Fibroblast of lung (primary cell): ENCODE results near the gene ICE2. TPM values are rescaled to one million over a fixed set of nuclear protein-coding genes. Genes with fewer than 3 reads are reported as not detected.

Source experiments
- DNase-seq, 2 donors: peaks; one replicate each; pipeline versions ENCODE4 v3.0.0 to v3.0.0-alpha.2; 2010; ENCODE audit warnings: low read depth in 2 of 2
- H2AFZ ChIP-seq: 2 replicates; pipeline ENCODE4 v1.5.1; 2012; ENCODE audit warnings: low read length, control low read depth, inconsistent platforms
- H3K27ac ChIP-seq: 2 replicates; pipeline ENCODE4 v1.5.1; 2011; ENCODE audit warnings: low read length, control low read depth; ENCODE audit not compliant: insufficient read depth
- H3K27me3 ChIP-seq: 2 replicates; pipeline ENCODE4 v1.5.1; 2011; ENCODE audit warnings: mild to moderate bottlenecking, low read length; ENCODE audit not compliant: control insufficient read depth, insufficient read depth
- H3K36me3 ChIP-seq: 2 replicates; pipeline ENCODE4 v1.5.1; 2011; ENCODE audit warnings: low read length; ENCODE audit not compliant: control insufficient read depth, insufficient read depth
- H3K4me1 ChIP-seq: 2 replicates; pipeline ENCODE4 v1.5.1; 2011; ENCODE audit warnings: low read length; ENCODE audit not compliant: control insufficient read depth, insufficient read depth; ENCODE audit errors: extremely low read depth
- H3K4me2 ChIP-seq: 2 replicates; pipeline ENCODE4 v1.5.1; 2011; ENCODE audit warnings: low read length, control low read depth; ENCODE audit not compliant: insufficient read depth; ENCODE audit errors: extremely low read depth
- H3K4me3 ChIP-seq, 4 experiments: fragments of 200-600 bp in 1 of 4; sonication (generic) in 1 of 4; replicated peaks in 1 of 4; 2 replicates each; pipeline ENCODE4 v1.5.1; 2011 to 2016; ENCODE audit warnings: low read length in 4 of 4, low read depth in 3 of 4, mild to moderate bottlenecking in 3 of 4, control low read depth in 2 of 4, inconsistent platforms in 1 of 4, mixed read lengths in 1 of 4; ENCODE audit not compliant: insufficient read depth in 1 of 4; ENCODE audit errors: control extremely low read depth in 1 of 4
- H3K79me2 ChIP-seq: 2 replicates; pipeline ENCODE4 v1.5.1; 2012; ENCODE audit warnings: mild to moderate bottlenecking, low read length, inconsistent platforms; ENCODE audit not compliant: control insufficient read depth, insufficient read depth
- H3K9ac ChIP-seq: 2 replicates; pipeline ENCODE4 v1.5.1; 2011; ENCODE audit warnings: mild to moderate bottlenecking, low read length, control low read depth; ENCODE audit not compliant: insufficient read depth
- H3K9me3 ChIP-seq: 2 replicates; pipeline ENCODE4 v1.5.1; 2012; ENCODE audit warnings: low read depth, low read length; ENCODE audit not compliant: control insufficient read depth, insufficient read depth
- H4K20me1 ChIP-seq: 2 replicates; pipeline ENCODE4 v1.5.1; 2011; ENCODE audit warnings: low read length; ENCODE audit not compliant: control insufficient read depth, insufficient read depth; ENCODE audit errors: extremely low read depth
- EZH2 ChIP-seq: IDR thresholded peaks from 2 replicates; pipeline ENCODE4 v1.5.1; 2012; ENCODE audit warnings: low read length, control low read depth, mild to moderate bottlenecking; ENCODE audit errors: missing control alignments
- polyA plus RNA-seq, 2 donors: library from polyadenylated mRNA; depleted of rRNA in 1 of 2; stranded (reverse) in 1 of 2; unstranded in 1 of 2; fragments of >200 nt; gene quantifications; 2 replicates each; pipeline ENCODE4 v1.2.1, GENCODE V29; 2011 to 2012; ENCODE audit warnings: missing spikeins in 1 of 2
- total RNA-seq: library from RNA; depleted of rRNA; stranded (reverse); fragments of >200 nt; gene quantifications from 2 replicates; pipeline ENCODE4 v1.2.1, GENCODE V29; 2014
- TF ChIP-seq, protein P1 (sequence below), 2 donors: IDR thresholded peaks in 1 of 2; conservative IDR thresholded peaks in 1 of 2; 1 replicate in 1 of 2; 2 replicates in 1 of 2; pipeline ENCODE4 v1.5.1; 2011 to 2012; ENCODE audit warnings: low read length in 2 of 2, control low read depth in 1 of 2, inconsistent platforms in 1 of 2, low read depth in 1 of 2, mild to moderate bottlenecking in 1 of 2

The ICE2 gene
- total and polyA plus RNA-seq, 2 donors (not counting 1 experiment from before 2014, with no cell fraction given) = 22.3 to 38.6 TPM

DNA sequence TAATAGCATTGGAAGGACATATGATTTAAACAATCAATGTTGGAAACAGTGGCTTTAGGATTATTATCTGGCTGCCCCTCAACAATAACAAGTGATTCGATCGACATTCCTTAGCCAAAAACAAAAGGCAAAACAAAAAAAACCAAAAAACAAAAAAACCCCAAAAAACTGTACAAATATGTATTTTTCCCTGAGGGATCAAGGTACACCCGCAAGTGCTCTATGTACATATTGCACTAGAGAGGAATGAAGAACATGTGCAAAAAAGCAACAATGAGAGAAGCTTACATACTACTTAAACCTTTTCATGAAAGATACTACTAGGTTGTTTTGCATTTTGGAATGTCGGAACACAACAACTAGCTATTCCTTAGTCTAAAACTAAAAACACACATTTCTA lies 14.2 kb upstream of the ICE2 start:
- no peak overlapping the region for H3K4me2 ChIP-seq
- no peak for TF ChIP-seq EZH2
- TF ChIP-seq, protein P1, sequence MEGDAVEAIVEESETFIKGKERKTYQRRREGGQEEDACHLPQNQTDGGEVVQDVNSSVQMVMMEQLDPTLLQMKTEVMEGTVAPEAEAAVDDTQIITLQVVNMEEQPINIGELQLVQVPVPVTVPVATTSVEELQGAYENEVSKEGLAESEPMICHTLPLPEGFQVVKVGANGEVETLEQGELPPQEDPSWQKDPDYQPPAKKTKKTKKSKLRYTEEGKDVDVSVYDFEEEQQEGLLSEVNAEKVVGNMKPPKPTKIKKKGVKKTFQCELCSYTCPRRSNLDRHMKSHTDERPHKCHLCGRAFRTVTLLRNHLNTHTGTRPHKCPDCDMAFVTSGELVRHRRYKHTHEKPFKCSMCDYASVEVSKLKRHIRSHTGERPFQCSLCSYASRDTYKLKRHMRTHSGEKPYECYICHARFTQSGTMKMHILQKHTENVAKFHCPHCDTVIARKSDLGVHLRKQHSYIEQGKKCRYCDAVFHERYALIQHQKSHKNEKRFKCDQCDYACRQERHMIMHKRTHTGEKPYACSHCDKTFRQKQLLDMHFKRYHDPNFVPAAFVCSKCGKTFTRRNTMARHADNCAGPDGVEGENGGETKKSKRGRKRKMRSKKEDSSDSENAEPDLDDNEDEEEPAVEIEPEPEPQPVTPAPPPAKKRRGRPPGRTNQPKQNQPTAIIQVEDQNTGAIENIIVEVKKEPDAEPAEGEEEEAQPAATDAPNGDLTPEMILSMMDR (conservative IDR thresholded peaks at IDR 0.05 in 1 of 2, IDR thresholded peaks at IDR 0.05 in 1 of 2; ENCODE audit: low read depth in 1 of 2, low read length in 2 of 2) = no peak
- DNase-seq = no peak

GRCh38 chr15:60486742-60487141 lies 7.8 kb upstream of the ICE2 start:
- no peak overlapping the region for H3K27ac ChIP-seq
- TF ChIP-seq EZH2 = no peak
- TF ChIP-seq, protein P1 (conservative IDR thresholded peaks at IDR 0.05 in 1 of 2, IDR thresholded peaks at IDR 0.05 in 1 of 2; ENCODE audit: low read depth in 1 of 2, low read length in 2 of 2) = no peak
- no peaks in the 10 kb centered on the region for H4K20me1 ChIP-seq
- H3K4me1 ChIP-seq = no peaks in the 10 kb centered on the region
- H3K79me2 ChIP-seq = no peaks in the 10 kb centered on the region
- H3K27me3 ChIP-seq = no peaks in the 10 kb centered on the region
- no peak overlapping the region for H3K4me2 ChIP-seq
- H3K4me3 ChIP-seq = no peak overlapping the region
- H2AFZ ChIP-seq = no peak overlapping the region
- H3K9ac ChIP-seq = no peak overlapping the region
- H3K9me3 ChIP-seq = no peaks in the 10 kb centered on the region
- no peaks in the 10 kb centered on the region for H3K36me3 ChIP-seq
- no peak for DNase-seq

More for the DNA sequence above, 14.2 kb upstream of the ICE2 start:
- Histone ChIP-seq H4K20me1 (no peaks in the 10 kb centered on the region), H3K9me3 (no peaks in the 10 kb centered on the region), H3K27ac (no peak overlapping the region), H3K27me3 (no peaks in the 10 kb centered on the region), H3K79me2 (no peaks in the 10 kb centered on the region), H3K9ac (no peak overlapping the region), H3K4me1 (no peaks in the 10 kb centered on the region), H2AFZ (no peak overlapping the region), H3K4me3 (no peak overlapping the region), H3K36me3 (no peaks in the 10 kb centered on the region)

GRCh38 chr15:60485365-60486055 lies 6.6 kb upstream of the ICE2 start:
- TF ChIP-seq EZH2 = no peak
- TF ChIP-seq, protein P1 (conservative IDR thresholded peaks at IDR 0.05 in 1 of 2, IDR thresholded peaks at IDR 0.05 in 1 of 2; ENCODE audit: low read depth in 1 of 2, low read length in 2 of 2) = no peak
- no peaks in the 10 kb centered on the region for H3K79me2 ChIP-seq
- H3K4me3 ChIP-seq = no peak overlapping the region
- no peaks in the 10 kb centered on the region for H3K9me3 ChIP-seq
- H3K4me2 ChIP-seq = no peak overlapping the region
- H3K36me3 ChIP-seq = no peaks in the 10 kb centered on the region
- H3K9ac ChIP-seq = no peak overlapping the region
- DNase-seq = no peak
- no peak overlapping the region for H2AFZ ChIP-seq
- H3K27me3 ChIP-seq = no peaks in the 10 kb centered on the region
- no peaks in the 10 kb centered on the region for H4K20me1 ChIP-seq
- no peaks in the 10 kb centered on the region for H3K4me1 ChIP-seq
- H3K27ac ChIP-seq = no peak overlapping the region
